ENCODE data around the gene RALGAPA2. TPM values are rescaled to one million over a fixed set of nuclear protein-coding genes. Genes with fewer than 3 reads are reported as not detected.

Gene RALGAPA2
- total RNA-seq, 1 experiment from 2014 or later: 10.8 TPM

DNA sequence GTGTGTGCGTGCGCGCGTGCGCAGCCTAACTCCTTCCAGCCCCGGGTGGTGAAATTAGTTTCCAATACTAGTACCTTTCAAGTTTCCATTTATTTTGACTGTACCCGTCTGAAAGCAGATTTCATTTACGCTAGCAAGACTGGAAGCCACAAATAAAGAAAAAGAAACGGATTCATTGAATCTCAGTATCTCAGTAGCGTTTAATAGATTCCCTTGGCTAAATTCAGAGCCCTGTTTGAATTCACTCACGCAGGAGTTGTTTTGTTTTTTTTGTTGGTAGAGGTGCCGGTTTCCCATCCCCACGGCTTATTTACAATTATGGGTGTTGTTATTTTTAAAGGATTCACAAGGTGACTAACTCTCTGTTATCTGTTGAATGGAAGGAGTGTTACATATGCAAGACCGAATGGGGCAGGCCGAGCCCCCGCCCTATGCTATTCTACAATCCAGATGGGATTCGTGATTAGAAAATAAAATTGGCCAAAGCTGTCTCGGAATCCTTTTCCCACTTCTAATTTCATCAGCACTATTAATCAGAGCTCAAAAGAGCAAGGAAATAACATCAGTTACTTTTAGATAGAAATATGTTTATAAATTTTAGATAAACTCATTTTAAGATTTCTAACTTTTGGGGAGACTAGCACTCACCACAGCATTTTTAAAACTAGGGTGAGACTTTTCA is 346.8 kb downstream of the RALGAPA2 start (continued):
- TF ChIP-seq, protein P1, sequence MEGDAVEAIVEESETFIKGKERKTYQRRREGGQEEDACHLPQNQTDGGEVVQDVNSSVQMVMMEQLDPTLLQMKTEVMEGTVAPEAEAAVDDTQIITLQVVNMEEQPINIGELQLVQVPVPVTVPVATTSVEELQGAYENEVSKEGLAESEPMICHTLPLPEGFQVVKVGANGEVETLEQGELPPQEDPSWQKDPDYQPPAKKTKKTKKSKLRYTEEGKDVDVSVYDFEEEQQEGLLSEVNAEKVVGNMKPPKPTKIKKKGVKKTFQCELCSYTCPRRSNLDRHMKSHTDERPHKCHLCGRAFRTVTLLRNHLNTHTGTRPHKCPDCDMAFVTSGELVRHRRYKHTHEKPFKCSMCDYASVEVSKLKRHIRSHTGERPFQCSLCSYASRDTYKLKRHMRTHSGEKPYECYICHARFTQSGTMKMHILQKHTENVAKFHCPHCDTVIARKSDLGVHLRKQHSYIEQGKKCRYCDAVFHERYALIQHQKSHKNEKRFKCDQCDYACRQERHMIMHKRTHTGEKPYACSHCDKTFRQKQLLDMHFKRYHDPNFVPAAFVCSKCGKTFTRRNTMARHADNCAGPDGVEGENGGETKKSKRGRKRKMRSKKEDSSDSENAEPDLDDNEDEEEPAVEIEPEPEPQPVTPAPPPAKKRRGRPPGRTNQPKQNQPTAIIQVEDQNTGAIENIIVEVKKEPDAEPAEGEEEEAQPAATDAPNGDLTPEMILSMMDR (IDR thresholded peaks at IDR 0.05 in 2 of 3, conservative IDR thresholded peaks at IDR 0.05 in 1 of 3; ENCODE audit: borderline replicate concordance in 1 of 3, insufficient read depth in 1 of 3, low read depth in 2 of 3, low read length in 2 of 3): no peak
- TF ChIP-seq JUND (IDR thresholded peaks at IDR 0.05) (no peak), POLR2AphosphoS5 (IDR thresholded peaks at IDR 0.05; ENCODE audit: low read depth, low read length) (no peak), FOSL1 (IDR thresholded peaks at IDR 0.05; ENCODE audit: low read depth) (no peak), ZFX (IDR thresholded peaks at IDR 0.05) (no peak)
- TF ChIP-seq, protein P2, sequence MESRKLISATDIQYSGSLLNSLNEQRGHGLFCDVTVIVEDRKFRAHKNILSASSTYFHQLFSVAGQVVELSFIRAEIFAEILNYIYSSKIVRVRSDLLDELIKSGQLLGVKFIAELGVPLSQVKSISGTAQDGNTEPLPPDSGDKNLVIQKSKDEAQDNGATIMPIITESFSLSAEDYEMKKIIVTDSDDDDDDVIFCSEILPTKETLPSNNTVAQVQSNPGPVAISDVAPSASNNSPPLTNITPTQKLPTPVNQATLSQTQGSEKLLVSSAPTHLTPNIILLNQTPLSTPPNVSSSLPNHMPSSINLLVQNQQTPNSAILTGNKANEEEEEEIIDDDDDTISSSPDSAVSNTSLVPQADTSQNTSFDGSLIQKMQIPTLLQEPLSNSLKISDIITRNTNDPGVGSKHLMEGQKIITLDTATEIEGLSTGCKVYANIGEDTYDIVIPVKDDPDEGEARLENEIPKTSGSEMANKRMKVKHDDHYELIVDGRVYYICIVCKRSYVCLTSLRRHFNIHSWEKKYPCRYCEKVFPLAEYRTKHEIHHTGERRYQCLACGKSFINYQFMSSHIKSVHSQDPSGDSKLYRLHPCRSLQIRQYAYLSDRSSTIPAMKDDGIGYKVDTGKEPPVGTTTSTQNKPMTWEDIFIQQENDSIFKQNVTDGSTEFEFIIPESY (IDR thresholded peaks at IDR 0.05; ENCODE audit: extremely low read depth, insufficient replicate concordance, low read length): no peak

DNA sequence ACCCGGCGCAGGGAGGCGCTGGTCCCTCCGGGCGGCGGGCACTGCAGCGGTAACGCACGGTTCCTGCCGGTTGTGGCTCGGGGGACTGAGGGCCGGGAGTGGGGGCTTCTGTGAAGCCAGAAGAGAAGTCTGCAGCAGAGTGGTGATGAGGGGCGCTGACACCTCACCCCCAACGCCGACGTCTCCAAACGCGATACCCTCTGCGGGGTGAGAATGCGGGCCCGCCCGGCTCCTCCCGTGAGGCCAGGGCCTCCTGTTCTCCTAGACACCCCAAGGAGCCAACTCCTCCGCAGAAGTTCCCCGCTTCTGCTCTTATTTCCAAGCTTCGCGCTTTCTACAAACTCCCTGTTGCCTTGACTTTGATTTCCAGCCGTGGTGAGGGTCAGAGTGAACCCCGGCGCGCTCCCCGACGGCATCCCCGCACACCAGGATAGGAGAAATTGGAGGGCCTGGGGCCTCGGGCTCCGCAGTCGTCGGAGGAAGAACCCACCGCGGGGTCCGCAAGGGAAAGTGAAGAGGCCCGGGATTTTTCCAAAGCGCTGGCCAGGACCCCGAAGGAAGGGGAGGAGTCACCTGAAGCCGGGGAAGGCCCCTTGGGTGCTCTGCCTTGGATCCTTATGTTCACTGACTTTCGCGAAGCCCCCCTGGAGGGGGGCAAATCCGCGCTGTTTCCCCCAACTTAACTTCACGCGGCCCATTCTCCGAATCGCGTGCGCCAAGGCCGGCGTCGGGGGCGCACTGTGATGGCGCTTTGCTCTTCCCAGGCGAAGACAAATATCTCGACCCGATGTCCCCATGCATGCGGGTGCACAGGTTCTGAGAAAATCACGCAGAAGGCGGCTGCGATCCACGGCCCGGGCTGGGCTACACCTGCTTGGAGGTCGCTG is 347.6 kb downstream of the RALGAPA2 start:
- no peak overlapping the region for H3K27ac ChIP-seq (ENCODE audit: low read depth, low read length)
- intact Hi-C loops (cut with micrococcal nuclease): no loop called here
- H3K9me2 ChIP-seq (ENCODE audit: insufficient read depth): no peaks in the 10 kb centered on the region
- DNase-seq (ENCODE audit: low read depth, low spot score): no peak
- H4K20me1 ChIP-seq (ENCODE audit: insufficient read depth): no peaks in the 10 kb centered on the region
- no TSS peak for BruUV-seq (replicated peaks)
- H3K79me2 ChIP-seq (ENCODE audit: insufficient read depth, low read length): no peaks in the 10 kb centered on the region
- no peaks in the 10 kb centered on the region for H3K4me1 ChIP-seq (ENCODE audit: control insufficient read depth in 1 of 2, insufficient read depth in 2 of 2, low read length in 2 of 2)
- peaks cover 19% of the 10 kb centered on the region for H3K27me3 ChIP-seq (ENCODE audit: insufficient read depth, low read length)
- RAD21 ChIA-PET (ENCODE audit: low non-redundant PET in 1 of 2, low total read pairs in 2 of 2, uncharacterized antibody in 2 of 2, unreplicated experiment in 2 of 2): no interaction called here
- H3K4me3 ChIP-seq (replicated peaks in 1 of 2; ENCODE audit: low read depth in 1 of 2, low read length in 2 of 2): no peak overlapping the region
- POLR2A ChIA-PET: no interaction called here
- H3K36me3 ChIP-seq (ENCODE audit: control insufficient read depth in 1 of 2, insufficient read depth in 2 of 2, low read length in 2 of 2): no peaks in the 10 kb centered on the region
- ATAC-seq: no peak
- H3K4me2 ChIP-seq (ENCODE audit: low read length): no peak overlapping the region
- H2AFZ ChIP-seq (ENCODE audit: low read depth, low read length, poor library complexity, severe bottlenecking): no peak overlapping the region
- H3K9me3 ChIP-seq (ENCODE audit: control insufficient read depth in 1 of 2, insufficient read depth in 1 of 2, low read depth in 1 of 2, low read length in 2 of 2): no peaks in the 10 kb centered on the region
- CTCF ChIA-PET: no interaction called here
- H3K9ac ChIP-seq (ENCODE audit: low read length): no peak overlapping the region
- TF ChIP-seq, protein P2 (IDR thresholded peaks at IDR 0.05; ENCODE audit: extremely low read depth, insufficient replicate concordance, low read length): no peak
- TF ChIP-seq SIN3A (IDR thresholded peaks at IDR 0.05; ENCODE audit: low read depth) (no peak), EZH2phosphoT487 (IDR thresholded peaks at IDR 0.05; ENCODE audit: borderline replicate concordance) (no peak), EZH2 (IDR thresholded peaks at IDR 0.05) (no peak), CEBPB (IDR thresholded peaks at IDR 0.05; ENCODE audit: low read depth) (no peak)
- TF ChIP-seq, protein P1 (IDR thresholded peaks at IDR 0.05 in 2 of 3, conservative IDR thresholded peaks at IDR 0.05 in 1 of 3; ENCODE audit: borderline replicate concordance in 1 of 3, insufficient read depth in 1 of 3, low read depth in 2 of 3, low read length in 2 of 3): no peak

Data from HCT116 (cell line).